Activated CD4-positive, alpha-beta T cell treated with anti-CD3 and anti-CD28 coated beads, Interleukin-2, amount 10 ng/mL, durations not matched to agents 7 days and 5 days (primary cell): Measurements from ENCODE around the gene ITPRIP. TPM values are rescaled to one million over a fixed set of nuclear protein-coding genes. Genes with fewer than 3 reads are reported as not detected.

Experiments
- CTCF ChIA-PET: fragments of 350-600 bp; sonication (Branson Sonifier 250); formaldehyde crosslinking; loops from one replicate; lab custom pipeline; 2021; ENCODE audit warnings: antibody characterized with exemption; lab: Charles Lee
- POLR2A ChIA-PET: fragments of 350-600 bp; sonication (Branson Sonifier 250); formaldehyde crosslinking; loops from one replicate; lab custom pipeline; 2021; ENCODE audit warnings: antibody characterized with exemption; lab: Charles Lee
- DNase-seq: peaks from one replicate; pipeline ENCODE4 v3.0.0-alpha.2; 2020
- H3K27ac Mint-ChIP-seq: one replicate; pipeline ENCODE4 v1.8.0; 2021; ENCODE audit warnings: mild to moderate bottlenecking, moderate library complexity, mixed read lengths
- H3K27me3 Mint-ChIP-seq: one replicate; pipeline ENCODE4 v1.8.0; 2021; ENCODE audit warnings: mixed read lengths
- H3K36me3 Mint-ChIP-seq: one replicate; pipeline ENCODE4 v1.8.0; 2021; ENCODE audit warnings: low read depth, mixed read lengths
- H3K4me1 Mint-ChIP-seq: one replicate; pipeline ENCODE4 v1.8.0; 2021; ENCODE audit warnings: mixed read lengths
- H3K4me3 Mint-ChIP-seq: one replicate; pipeline ENCODE4 v1.8.0; 2021; ENCODE audit warnings: mild to moderate bottlenecking, moderate library complexity, mixed read lengths
- H3K9me3 Mint-ChIP-seq: one replicate; pipeline ENCODE4 v1.8.0; 2021; ENCODE audit warnings: mixed read lengths
- total RNA-seq, 2 experiments: library from RNA; stranded (reverse); gene quantifications; one replicate each; pipeline ENCODE4 v1.2.3, GENCODE V29; 2021

ITPRIP gene
- total RNA-seq, 2 experiments from 2014 or later: 24.9 to 26.5 TPM

- DNase-seq: no peak
- Mint-ChIP-seq H3K4me3 (no peak overlapping the region), H3K4me1 (peaks cover 34% of the 10 kb centered on the region), H3K27ac (no peak overlapping the region), H3K9me3 (peaks cover 8% of the 10 kb centered on the region), H3K27me3 (no peaks in the 10 kb centered on the region), H3K36me3 (peaks cover 17% of the 10 kb centered on the region)
- ChIA-PET CTCF (interaction anchor here (0.6 to 3.3 kb wide), 12 partner anchors 13 to 497 kb away, joined by 3 to 15 read pairs (median 4); partner anchors contain the start of gene CFAP58), POLR2A (interaction anchor here (0.5 kb wide), 1 partner anchor 326 kb away, joined by 4 read pairs; no protein-coding TSS in a partner anchor)
These were observed 39.0 kb downstream of the ITPRIP start for GRCh38 chr10:104299031-104299904.

DNA sequence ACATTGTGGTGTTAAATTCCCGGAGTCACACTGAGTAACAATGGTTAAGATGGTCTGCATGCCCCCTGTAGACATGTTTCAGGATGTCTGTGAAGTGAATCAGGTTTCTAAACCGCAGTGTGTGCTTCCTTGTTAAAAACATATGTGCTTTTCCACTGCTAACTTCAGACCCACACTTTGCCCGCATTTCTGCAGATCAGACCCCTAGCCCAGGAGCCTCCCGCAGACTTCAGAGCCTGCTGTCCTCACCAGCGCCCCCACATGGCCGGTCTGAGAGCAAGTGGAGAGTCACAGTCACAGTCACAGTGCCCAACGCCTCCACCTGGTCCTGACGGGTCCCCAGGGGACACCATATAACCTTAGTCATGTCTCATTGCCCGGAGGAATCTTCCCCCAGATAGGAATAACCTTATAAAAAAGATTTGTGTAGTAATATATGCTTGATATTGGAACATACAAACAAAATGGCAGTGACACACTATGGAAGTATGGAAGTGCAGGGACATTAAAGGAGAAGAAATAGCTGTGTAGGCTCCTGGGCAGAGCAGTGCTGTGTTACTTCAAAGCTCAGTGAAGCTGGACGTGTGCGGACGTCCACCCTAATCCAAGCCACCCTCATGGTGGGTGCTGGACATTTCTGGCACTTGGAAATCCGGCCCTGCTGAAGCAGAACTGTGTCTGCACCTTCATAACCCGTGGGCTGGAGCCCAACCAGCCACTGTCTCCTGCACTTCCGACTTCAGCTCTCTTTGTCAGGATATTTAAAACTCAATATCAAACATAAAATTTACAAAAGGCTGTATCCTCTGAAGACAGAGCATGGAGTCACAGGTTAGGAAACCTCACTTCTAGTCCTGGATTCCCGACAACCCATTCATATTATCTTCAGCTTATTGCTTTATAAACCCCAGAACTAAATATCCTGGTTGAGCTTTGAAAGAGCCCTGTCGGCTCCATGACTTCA is 40.3 kb downstream of the ITPRIP start:
- Mint-ChIP-seq H3K4me1 (peaks cover 26% of the 10 kb centered on the region), H3K4me3 (no peak overlapping the region), H3K36me3 (peaks cover 9% of the 10 kb centered on the region), H3K27ac (no peak overlapping the region), H3K9me3 (peaks cover 3% of the 10 kb centered on the region), H3K27me3 (no peaks in the 10 kb centered on the region)
- ChIA-PET CTCF (interaction anchor here (1.0 to 3.4 kb wide), 10 partner anchors 8 to 56 kb away, joined by 3 to 26 read pairs (median 6); partner anchors contain the start of gene CFAP58), POLR2A (no interaction called here)
- DNase-seq: peak; percentile 22

- H3K27me3 Mint-ChIP-seq: no peaks in the 10 kb centered on the region
- H3K9me3 Mint-ChIP-seq: peaks cover 3% of the 10 kb centered on the region
- no peak overlapping the region for H3K27ac Mint-ChIP-seq
- no peak for DNase-seq
- ChIA-PET CTCF (interaction anchor here (1.0 to 3.7 kb wide), 7 partner anchors 9 to 56 kb away, joined by 3 to 26 read pairs (median 15); partner anchors contain the start of gene CFAP58), POLR2A (no interaction called here)
- no peak overlapping the region for H3K4me3 Mint-ChIP-seq
- peaks cover 29% of the 10 kb centered on the region for H3K4me1 Mint-ChIP-seq
- H3K36me3 Mint-ChIP-seq: peaks cover 2% of the 10 kb centered on the region
These were observed 41.4 kb downstream of the ITPRIP start for GRCh38 chr10:104296687-104297436.

GRCh38 chr10:104293781-104294321 is 44.4 kb downstream of the ITPRIP start:
- no peak overlapping the region for H3K4me3 Mint-ChIP-seq
- ChIA-PET POLR2A (no interaction called here), CTCF (interaction anchor here (1.2 to 5.0 kb wide), 5 partner anchors 12 to 59 kb away, joined by 3 to 82 read pairs (median 18); partner anchors contain the start of genes CFAP58 and ITPRIP)
- H3K9me3 Mint-ChIP-seq: no peaks in the 10 kb centered on the region
- no peak for DNase-seq
- peaks cover 14% of the 10 kb centered on the region for H3K4me1 Mint-ChIP-seq
- peaks cover 14% of the 10 kb centered on the region for H3K27me3 Mint-ChIP-seq
- no peaks in the 10 kb centered on the region for H3K36me3 Mint-ChIP-seq
- no peak overlapping the region for H3K27ac Mint-ChIP-seq

- DNase-seq: no peak
- ChIA-PET CTCF (interaction anchor here (0.8 to 5.0 kb wide), 10 partner anchors 9 to 97 kb away, joined by 3 to 82 read pairs (median 4); partner anchors contain the start of gene CFAP58), POLR2A (no interaction called here)
- H3K27me3 Mint-ChIP-seq: peaks cover 14% of the 10 kb centered on the region
- H3K4me3 Mint-ChIP-seq: no peak overlapping the region
- no peaks in the 10 kb centered on the region for H3K9me3 Mint-ChIP-seq
- H3K4me1 Mint-ChIP-seq: peaks cover 14% of the 10 kb centered on the region
- H3K27ac Mint-ChIP-seq: no peak overlapping the region
- no peaks in the 10 kb centered on the region for H3K36me3 Mint-ChIP-seq
These were observed 45.3 kb downstream of the ITPRIP start for GRCh38 chr10:104293011-104293410.

GRCh38 chr10:104291439-104291951 is 46.8 kb downstream of the ITPRIP start:
- peaks cover 14% of the 10 kb centered on the region for H3K4me1 Mint-ChIP-seq
- peak; percentile 89 for DNase-seq
- H3K27ac Mint-ChIP-seq: no peak overlapping the region
- no peaks in the 10 kb centered on the region for H3K9me3 Mint-ChIP-seq
- H3K27me3 Mint-ChIP-seq: peaks cover 18% of the 10 kb centered on the region
- H3K4me3 Mint-ChIP-seq: no peak overlapping the region
- POLR2A ChIA-PET: no interaction called here
- CTCF ChIA-PET: interaction anchor here (0.6 to 5.0 kb wide), 25 partner anchors 8 to 518 kb away, joined by 3 to 82 read pairs (median 5); partner anchors contain the start of genes CFAP58 and GSTO1
- no peaks in the 10 kb centered on the region for H3K36me3 Mint-ChIP-seq

- Mint-ChIP-seq H3K4me3 (no peak overlapping the region), H3K36me3 (no peaks in the 10 kb centered on the region), H3K4me1 (peaks cover 14% of the 10 kb centered on the region), H3K27me3 (peaks cover 19% of the 10 kb centered on the region), H3K9me3 (no peaks in the 10 kb centered on the region), H3K27ac (no peak overlapping the region)
- ChIA-PET CTCF (interaction anchor here (2.3 to 2.9 kb wide), 2 partner anchors 62 to 65 kb away, joined by 7 to 15 read pairs; partner anchors contain the start of gene CFAP58), POLR2A (no interaction called here)
- DNase-seq: no peak
These were observed 49.9 kb downstream of the ITPRIP start for GRCh38 chr10:104288355-104288754.

GRCh38 chr10:104286939-104287338 is 51.3 kb downstream of the ITPRIP start:
- POLR2A ChIA-PET: interaction anchor here (0.5 kb wide), 1 partner anchor 9 kb away, joined by 3 read pairs; no protein-coding TSS in a partner anchor
- H3K9me3 Mint-ChIP-seq: no peaks in the 10 kb centered on the region

DNA sequence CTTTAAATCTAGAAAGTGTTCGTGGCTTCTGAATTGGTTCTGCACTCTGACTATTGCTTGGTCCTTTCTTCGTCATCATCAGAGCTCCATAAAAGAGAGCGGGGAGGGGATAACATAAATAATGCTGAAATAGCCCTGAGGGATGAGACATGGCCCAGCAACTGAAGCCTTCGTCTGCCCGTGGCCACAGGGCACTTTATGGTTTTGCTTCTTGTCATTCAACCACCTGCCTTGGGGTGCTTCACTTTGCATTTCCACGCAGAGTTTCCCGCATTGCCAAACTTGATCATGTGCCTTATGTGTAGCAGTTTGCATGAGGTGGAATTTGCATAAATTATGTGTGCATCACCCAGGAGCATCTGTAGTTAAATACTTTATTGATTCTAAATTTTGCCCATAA is 53.4 kb downstream of the ITPRIP start:
- Mint-ChIP-seq H3K36me3 (no peaks in the 10 kb centered on the region), H3K4me1 (no peaks in the 10 kb centered on the region), H3K27me3 (peaks cover 15% of the 10 kb centered on the region), H3K4me3 (no peak overlapping the region), H3K9me3 (no peaks in the 10 kb centered on the region), H3K27ac (no peak overlapping the region)
- CTCF ChIA-PET: interaction anchor here (1.3 kb wide), 1 partner anchor 10 kb away, joined by 4 read pairs; no protein-coding TSS in a partner anchor
- POLR2A ChIA-PET: no interaction called here
- DNase-seq: no peak

More at GRCh38 chr10:104286939-104287338, 51.3 kb downstream of the ITPRIP start:
- peaks cover 23% of the 10 kb centered on the region for H3K27me3 Mint-ChIP-seq
- H3K36me3 Mint-ChIP-seq: no peaks in the 10 kb centered on the region
- CTCF ChIA-PET: interaction anchor here (0.9 to 1.8 kb wide), 5 partner anchors 11 to 64 kb away, joined by 3 to 5 read pairs (median 3); no protein-coding TSS in a partner anchor
- no peak for DNase-seq
- H3K4me3 Mint-ChIP-seq: no peak overlapping the region
- no peak overlapping the region for H3K27ac Mint-ChIP-seq
- peaks cover 10% of the 10 kb centered on the region for H3K4me1 Mint-ChIP-seq

DNA sequence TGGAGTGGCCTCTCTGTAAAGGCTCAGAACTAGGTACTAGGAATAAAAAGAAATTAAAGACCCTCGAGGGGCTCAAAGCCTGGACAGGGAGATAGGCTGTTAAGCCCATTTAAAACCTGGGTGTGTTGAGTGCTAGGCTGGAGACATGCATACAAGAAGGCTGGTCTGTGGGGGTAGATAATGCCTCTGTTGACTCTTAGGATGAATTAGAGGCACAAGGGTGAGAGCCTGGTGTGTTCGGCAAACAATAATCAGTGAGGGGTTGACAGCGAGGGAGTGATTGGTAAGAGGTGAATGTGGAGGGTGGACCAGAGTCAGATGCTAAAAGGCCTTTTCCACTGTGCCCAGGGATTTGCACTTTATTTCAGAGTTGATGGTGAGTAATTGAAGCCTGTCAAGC is 56.6 kb downstream of the ITPRIP start:
- ChIA-PET CTCF (interaction anchor here (1.7 kb wide), 1 partner anchor 69 kb away, joined by 9 read pairs; no protein-coding TSS in a partner anchor), POLR2A (no interaction called here)
- Mint-ChIP-seq H3K27me3 (peaks cover 5% of the 10 kb centered on the region), H3K27ac (no peak overlapping the region), H3K9me3 (no peaks in the 10 kb centered on the region), H3K36me3 (no peaks in the 10 kb centered on the region), H3K4me3 (no peak overlapping the region), H3K4me1 (no peaks in the 10 kb centered on the region)
- DNase-seq: no peak
